ENCODE results near the gene TNIK.

GRCh38 chr3:171343693-171344092 lies 116.5 kb downstream of the TNIK start:
- TF ChIP-seq TAF1 (IDR thresholded peaks at IDR 0.05; ENCODE audit: borderline replicate concordance, low read depth, low read length) (no peak), POLR2AphosphoS5 (IDR thresholded peaks at IDR 0.05; ENCODE audit: low read depth, low read length) (no peak)

Data from GM12892 (cell line).